NCI-H1048 (cell line): ENCODE data around the gene LGALS7.

Experiments
- DNase-seq: peaks from one replicate; lab custom pipeline; 2025; lab: John Stamatoyannopoulos, UW

The LGALS7 gene

DNA sequence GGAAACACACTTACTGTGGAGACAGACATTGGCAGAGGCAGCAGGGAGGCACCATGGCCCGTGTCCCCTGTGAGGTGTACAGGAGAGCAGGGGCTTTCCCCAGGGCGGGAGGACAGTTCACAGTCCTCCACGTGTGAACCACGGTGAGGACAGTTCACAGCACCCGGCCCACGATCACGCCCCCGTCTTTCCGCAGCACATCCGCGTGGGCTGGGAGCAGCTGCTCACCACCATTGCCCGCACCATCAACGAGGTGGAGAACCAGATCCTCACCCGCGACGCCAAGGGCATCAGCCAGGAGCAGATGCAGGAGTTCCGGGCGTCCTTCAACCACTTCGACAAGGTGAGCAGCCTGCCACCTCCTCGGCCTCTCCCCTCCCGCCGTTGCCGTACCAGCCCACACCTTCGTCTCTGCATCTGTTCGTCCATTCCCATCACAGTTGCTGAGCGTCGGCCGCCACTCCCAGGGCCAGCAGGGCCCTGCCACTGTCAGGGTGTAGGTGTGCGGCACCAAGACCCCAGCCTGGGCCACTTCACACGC, 46.5 kb downstream of the LGALS7 start:
- DNase-seq, result no peak

DNA sequence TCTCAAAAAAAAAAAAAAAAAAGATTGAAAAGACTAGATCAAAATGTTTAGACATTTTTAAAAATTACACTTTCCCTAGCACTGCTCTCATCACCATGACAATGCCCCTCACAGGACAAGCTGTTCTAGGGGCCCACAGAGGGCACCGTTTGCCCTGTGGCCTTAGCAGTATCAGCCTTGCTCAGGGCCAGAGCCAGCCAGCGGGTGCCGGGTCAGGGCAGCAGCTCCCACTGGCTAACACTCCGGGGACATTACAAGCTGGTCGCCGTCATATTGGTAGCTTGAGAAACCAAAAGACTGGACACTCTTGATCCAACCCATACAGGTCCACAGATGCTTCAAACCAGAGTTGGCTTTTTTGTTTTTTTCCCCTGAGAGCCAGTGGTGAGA, 47.0 kb downstream of the LGALS7 start:
- no peak for DNase-seq

DNA sequence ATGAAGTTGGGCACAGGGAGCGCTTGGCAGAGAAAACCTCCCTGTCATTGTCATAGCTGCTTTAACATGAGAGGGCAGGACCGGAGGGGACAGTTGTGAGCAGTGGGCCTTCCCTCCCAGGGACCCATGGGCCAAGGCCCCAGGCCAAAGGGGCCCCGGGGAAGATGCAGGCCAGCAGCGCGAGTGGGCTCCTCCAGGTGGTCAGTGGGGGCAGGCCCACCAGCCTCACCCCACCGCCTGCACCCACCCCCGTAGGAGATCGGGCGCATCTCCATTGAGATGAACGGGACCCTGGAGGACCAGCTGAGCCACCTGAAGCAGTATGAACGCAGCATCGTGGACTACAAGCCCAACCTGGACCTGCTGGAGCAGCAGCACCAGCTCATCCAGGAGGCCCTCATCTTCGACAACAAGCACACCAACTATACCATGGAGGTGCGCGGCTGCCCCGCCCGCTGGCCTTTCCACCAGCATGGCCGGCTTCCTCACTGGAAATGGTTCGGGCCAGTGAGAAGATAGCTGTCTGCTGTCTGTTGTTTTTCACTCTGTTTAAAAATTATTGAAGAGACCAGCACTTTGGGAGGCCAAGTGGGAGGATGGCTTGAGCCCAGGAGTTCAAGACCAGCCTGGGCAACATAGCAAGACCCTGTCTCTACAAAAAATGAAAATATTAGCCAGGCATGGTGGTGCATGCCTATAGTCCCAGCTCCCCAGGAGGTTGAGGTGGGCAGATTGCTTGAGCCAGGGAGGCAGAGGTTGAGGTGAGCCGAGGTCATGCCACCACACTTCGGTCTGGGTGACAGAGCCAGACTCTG, 47.6 kb downstream of the LGALS7 start:
- no peak for DNase-seq

GRCh38 chr19:38723990-38724854, 49.1 kb downstream of the LGALS7 start:
- no peak for DNase-seq

DNA sequence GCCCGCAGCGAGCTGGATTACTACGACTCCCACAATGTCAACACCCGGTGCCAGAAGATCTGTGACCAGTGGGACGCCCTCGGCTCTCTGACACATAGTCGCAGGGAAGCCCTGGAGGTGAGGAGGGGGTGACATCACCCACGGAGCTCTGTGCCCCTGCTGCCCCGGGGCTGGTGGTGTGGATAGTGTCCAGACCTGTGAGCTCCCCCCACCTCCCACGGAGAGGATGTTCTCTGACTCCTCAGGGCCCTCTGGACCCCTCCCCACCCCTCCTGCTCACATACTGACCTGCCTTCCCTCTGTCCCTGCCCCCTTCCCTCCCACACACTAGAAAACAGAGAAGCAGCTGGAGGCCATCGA, 49.7 kb downstream of the LGALS7 start:
- DNase-seq, result no peak

DNA sequence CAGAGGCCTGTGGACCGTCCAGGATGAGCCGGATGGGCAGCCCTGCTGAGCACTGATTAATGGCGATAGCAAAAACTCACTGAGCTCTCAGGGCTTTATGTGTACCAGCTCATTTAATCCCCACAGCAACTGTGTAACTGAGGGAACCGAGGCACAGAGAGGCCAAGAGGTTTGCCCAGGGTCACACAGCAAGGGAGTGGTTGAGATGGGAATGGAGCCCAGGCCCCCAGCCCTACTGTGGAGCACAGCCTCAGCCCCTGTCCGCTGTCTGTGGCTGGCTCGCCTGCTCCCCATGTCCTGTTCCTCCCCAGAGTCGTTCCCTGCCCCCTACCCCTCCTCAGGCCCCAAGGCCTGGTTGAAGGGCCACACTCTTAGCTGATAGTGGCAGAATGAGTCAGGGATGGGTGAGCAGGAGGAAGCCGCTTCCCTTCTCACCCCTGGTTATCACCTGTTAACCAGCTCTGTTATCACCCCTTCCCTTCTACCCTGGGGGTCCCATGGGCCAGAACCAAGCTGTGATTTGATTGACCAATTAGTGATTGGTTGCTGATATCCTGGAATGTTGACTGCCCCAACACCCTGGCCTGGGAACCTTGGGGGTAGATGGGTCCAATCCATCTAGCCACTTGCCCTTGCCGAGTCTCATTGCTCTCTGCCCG, 50.2 kb downstream of the LGALS7 start:
- no peak for DNase-seq

- peak; percentile 36 for DNase-seq
These were observed 51.1 kb downstream of the LGALS7 start for GRCh38 chr19:38721979-38722773.

GRCh38 chr19:38721496-38721895, 51.8 kb downstream of the LGALS7 start:
- DNase-seq, result no peak
